AG09309 (cell line): Measurements from ENCODE around the gene SLFN5.

ENCODE experiments used
- DNase-seq: peaks from one replicate; pipeline ENCODE4 v3.0.0-alpha.2; 2010; ENCODE audit warnings: low read depth
- H3K4me3 ChIP-seq: 2 replicates; pipeline ENCODE4 v1.5.1; 2011; ENCODE audit warnings: mild to moderate bottlenecking, low read depth, low read length, moderate library complexity; ENCODE audit not compliant: control insufficient read depth
- CTCF ChIP-seq: IDR thresholded peaks from 2 replicates; pipeline ENCODE4 v1.5.1; 2011; ENCODE audit warnings: mild to moderate bottlenecking, low read depth, low read length, inconsistent platforms; ENCODE audit not compliant: insufficient read depth, control insufficient read depth; ENCODE audit errors: missing control alignments

Gene SLFN5

DNA sequence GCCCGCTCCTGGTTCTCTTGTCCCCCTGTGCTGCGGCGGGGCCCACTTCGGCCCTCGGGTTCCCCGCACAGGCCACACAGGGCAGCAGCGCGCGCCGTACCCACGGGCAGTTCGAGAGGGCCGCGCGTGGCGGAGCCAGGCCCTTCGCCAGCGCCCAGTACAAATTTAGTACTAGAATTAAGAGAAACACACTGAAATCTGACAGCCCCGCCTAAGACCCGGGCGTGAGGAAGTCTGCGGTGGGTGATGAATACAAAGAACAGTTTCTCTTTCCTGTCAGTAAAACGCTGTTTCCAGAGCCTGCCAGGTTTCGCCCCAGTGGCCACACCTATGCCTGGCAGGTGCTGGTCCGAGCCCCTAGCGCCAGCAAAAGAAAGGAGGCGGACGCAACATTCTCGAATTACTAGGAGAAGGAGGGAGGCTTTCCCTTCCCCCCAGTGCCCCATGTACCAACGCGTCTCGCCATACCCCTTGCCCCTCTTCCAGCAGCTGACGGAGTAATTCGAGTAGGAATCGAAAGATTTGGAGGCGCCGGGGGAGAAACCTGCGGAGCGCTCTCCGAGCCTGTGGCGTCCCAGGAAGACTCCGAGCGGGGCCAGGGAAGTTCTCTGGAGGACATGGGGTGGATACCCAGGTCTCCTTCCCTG lies 591 bp upstream of the SLFN5 start:
- H3K4me3 ChIP-seq = peak overlapping the region; percentile 91
- DNase-seq = no peak
- peak; percentile 17 for TF ChIP-seq CTCF

DNA sequence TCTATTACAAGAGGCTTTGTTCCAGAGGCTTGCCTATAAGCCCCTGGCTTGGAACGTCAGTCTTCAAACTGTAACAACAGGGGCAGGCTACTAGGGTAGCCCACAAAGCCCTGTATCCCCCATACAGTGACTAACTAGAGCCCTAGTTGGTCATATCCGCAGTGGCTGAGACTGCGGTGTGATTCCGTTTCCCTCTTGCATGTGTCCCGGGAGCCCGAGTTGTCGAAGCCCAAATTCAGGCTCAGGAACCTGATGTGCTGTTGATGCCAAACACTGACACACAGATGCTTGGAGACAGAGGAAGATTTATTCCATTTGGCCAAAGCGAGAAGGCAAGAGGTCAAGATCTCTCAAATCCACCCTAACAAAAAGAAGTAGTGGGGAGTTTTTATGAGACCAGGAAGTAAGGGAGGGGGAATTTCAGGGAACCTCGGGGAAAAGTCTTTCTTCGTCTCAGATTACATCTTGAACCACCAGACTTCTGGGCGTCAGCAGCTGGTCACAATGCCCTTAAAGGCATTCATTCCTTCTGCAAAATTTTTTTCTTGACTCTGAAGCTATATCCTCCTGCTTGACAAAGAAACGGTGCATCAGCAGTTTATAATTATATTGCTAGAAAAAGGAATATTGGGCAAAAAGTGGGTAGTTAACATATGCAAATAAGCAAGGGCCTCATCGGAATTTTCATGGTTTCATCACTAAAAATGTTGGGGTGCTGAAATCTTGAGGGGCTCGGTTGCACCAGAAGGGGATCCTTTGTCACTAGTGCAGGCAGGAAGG lies 879 bp downstream of the SLFN5 start:
- peak overlapping the region; percentile 91 for H3K4me3 ChIP-seq
- DNase-seq = peak; percentile 51
- TF ChIP-seq CTCF = no peak

GRCh38 chr17:35244341-35245195 lies 1.7 kb downstream of the SLFN5 start:
- H3K4me3 ChIP-seq = peak overlapping the region; percentile 91
- TF ChIP-seq CTCF = no peak
- DNase-seq = peak; percentile 75

GRCh38 chr17:35245196-35245486 lies 2.3 kb downstream of the SLFN5 start:
- no peak for TF ChIP-seq CTCF
- DNase-seq = peak; percentile 96
- peak overlapping the region; percentile 91; the same call in 1 of the 2 replicates for H3K4me3 ChIP-seq

DNA sequence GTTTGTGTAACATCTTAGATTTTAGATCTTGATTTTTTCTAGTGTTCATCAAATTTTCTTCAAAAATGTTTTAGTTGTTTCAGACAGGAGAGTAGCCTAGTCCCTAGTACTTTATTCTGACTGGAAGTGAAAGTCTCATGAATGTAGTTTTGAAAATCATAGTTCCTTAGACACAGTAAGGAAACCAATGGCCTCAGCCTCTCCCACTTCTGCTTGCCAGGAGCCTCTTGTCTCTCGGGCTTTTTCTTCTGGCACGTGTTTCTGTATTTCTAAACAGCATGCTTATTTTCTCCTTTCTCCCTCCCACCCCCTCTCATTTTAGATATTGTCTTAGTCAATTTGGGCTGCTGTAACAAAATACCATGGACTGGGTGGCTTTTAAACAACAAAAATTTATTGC lies 9.8 kb downstream of the SLFN5 start:
- DNase-seq = no peak
- no peak for TF ChIP-seq CTCF

GRCh38 chr17:35254107-35254773 lies 11.4 kb downstream of the SLFN5 start:
- peak; percentile 89 for DNase-seq
- TF ChIP-seq CTCF = no peak
- no peak overlapping the region for H3K4me3 ChIP-seq

More for the DNA sequence above, 9.8 kb downstream of the SLFN5 start:
- H3K4me3 ChIP-seq = no peak overlapping the region
